Caco-2 (cell line): Measurements from ENCODE around the gene SPOCK3. TPM values are rescaled to one million over a fixed set of nuclear protein-coding genes. Genes with fewer than 3 reads are reported as not detected.

Experiments used
- BruUV-seq: library from RNA; stranded (reverse); fragments of 400-500 nt; replicated peaks from 2 replicates; lab custom pipeline; 2021; lab: Mats Ljungman, UMichigan
- CTCF ChIA-PET: fragments of 300-600 bp; sonication (Branson Sonifier 250); formaldehyde crosslinking; loops from one replicate; lab custom pipeline; 2022; ENCODE audit warnings: antibody characterized with exemption; lab: Charles Lee
- POLR2A ChIA-PET: fragments of 300-600 bp; sonication (Branson Sonifier 250); formaldehyde crosslinking; loops from one replicate; lab custom pipeline; 2022; ENCODE audit warnings: antibody characterized with exemption; lab: Charles Lee
- DNase-seq, 2 experiments: peaks; one replicate each; pipeline versions ENCODE4 v3.0.0 to v3.0.0-alpha.2; 2020 to 2022
- H3K27me3 ChIP-seq: replicated peaks from 2 replicates; pipeline ENCODE4 v1.6.0; 2011; ENCODE audit warnings: low read length; ENCODE audit not compliant: control insufficient read depth, insufficient read depth
- H3K36me3 ChIP-seq: 2 replicates; pipeline ENCODE4 v1.5.1; 2011; ENCODE audit warnings: low read length; ENCODE audit not compliant: control insufficient read depth, insufficient read depth
- H3K4me1 ChIP-seq: fragments of 250-450 bp; sonication (Bioruptor Pico); 2 replicates; pipeline ENCODE4 v1.5.1; 2020; ENCODE audit warnings: mild to moderate bottlenecking
- H3K4me3 ChIP-seq: 2 replicates; pipeline ENCODE4 v1.5.1; 2011; ENCODE audit warnings: low read depth, mild to moderate bottlenecking, control low read depth, low read length
- H3K9me3 ChIP-seq: fragments of 250-450 bp; sonication (Bioruptor Pico); 2 replicates; pipeline ENCODE4 v1.5.1; 2020; ENCODE audit warnings: mild to moderate bottlenecking, moderate library complexity
- H3K27ac Mint-ChIP-seq: one replicate; pipeline ENCODE4 v1.8.0; 2022; ENCODE audit warnings: mixed read lengths; ENCODE audit not compliant: unreplicated experiment
- H3K27me3 Mint-ChIP-seq: one replicate; pipeline ENCODE4 v1.8.0; 2022; ENCODE audit warnings: mixed read lengths; ENCODE audit not compliant: insufficient read depth, unreplicated experiment
- H3K36me3 Mint-ChIP-seq: one replicate; pipeline ENCODE4 v1.8.0; 2022; ENCODE audit warnings: mild to moderate bottlenecking, mixed read lengths; ENCODE audit not compliant: insufficient read depth, unreplicated experiment
- H3K4me1 Mint-ChIP-seq: one replicate; pipeline ENCODE4 v1.8.0; 2022; ENCODE audit warnings: low read depth, mixed read lengths; ENCODE audit not compliant: unreplicated experiment
- H3K4me3 Mint-ChIP-seq: one replicate; pipeline ENCODE4 v1.8.0; 2022; ENCODE audit warnings: mild to moderate bottlenecking, moderate library complexity, mixed read lengths; ENCODE audit not compliant: unreplicated experiment
- H3K9me3 Mint-ChIP-seq: one replicate; pipeline ENCODE4 v1.8.0; 2022; ENCODE audit warnings: mixed read lengths; ENCODE audit not compliant: unreplicated experiment
- intact Hi-C: fragments of 100-400 bp; cut with micrococcal nuclease; formaldehyde crosslinking; loops from one replicate; pipeline ENCODE4 v1.10.0; 2022; ENCODE audit not compliant: unreplicated experiment
- total RNA-seq: library from RNA; stranded (reverse); gene quantifications from 2 replicates; pipeline ENCODE4 v1.2.3, GENCODE V29; 2022
- TF ChIP-seq, protein P1 (sequence below), 2 experiments: fragments of 200-600 bp in 1 of 2; IDR thresholded peaks; 1 replicate in 1 of 2; 2 replicates in 1 of 2; pipeline versions ENCODE4 v1.5.1 to v1.8.0; 2011 to 2022; ENCODE audit warnings: antibody characterized with exemption in 1 of 2, control low read depth in 1 of 2, inconsistent platforms in 1 of 2, low read depth in 1 of 2, low read length in 1 of 2, mild to moderate bottlenecking in 1 of 2, moderate library complexity in 1 of 2; ENCODE audit not compliant: insufficient read depth in 1 of 2, severe bottlenecking in 1 of 2, unreplicated experiment in 1 of 2

The SPOCK3 gene
- total RNA-seq, 1 experiment from 2014 or later = 1.3 TPM

DNA sequence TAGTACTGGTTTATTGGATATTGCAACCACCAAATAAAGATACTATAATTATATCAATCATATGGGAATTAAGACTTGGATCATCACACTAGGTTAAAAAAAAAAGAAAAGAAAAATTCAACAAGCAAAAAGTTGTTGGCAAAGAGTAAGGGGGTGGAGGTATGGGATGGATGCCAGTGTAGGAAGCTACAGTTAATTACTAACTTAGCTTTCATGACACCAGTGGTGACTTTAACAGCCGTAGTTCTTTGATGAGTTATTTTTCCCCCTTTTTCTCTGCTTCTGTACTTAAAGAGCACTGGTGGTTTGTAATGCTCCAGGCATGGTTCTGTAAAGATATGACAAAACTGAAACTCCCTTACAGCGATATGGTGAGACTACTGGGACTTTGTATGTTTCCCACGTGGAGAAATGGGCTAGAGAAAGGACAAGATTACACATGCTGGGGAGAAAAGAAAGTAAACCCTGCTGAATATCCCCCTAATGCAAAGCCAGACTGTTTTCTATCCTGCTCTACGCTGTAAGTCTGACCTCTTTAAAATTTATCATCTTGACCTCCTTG is 210.8 kb downstream of the SPOCK3 start:
- Mint-ChIP-seq H3K4me3 (no peak overlapping the region), H3K27me3 (peaks cover 2% of the 10 kb centered on the region), H3K4me1 (no peaks in the 10 kb centered on the region), H3K36me3 (no peaks in the 10 kb centered on the region), H3K9me3 (no peaks in the 10 kb centered on the region), H3K27ac (no peak overlapping the region)
- intact Hi-C loops = no loop called here
- Histone ChIP-seq H3K4me1 (peaks cover 26% of the 10 kb centered on the region), H3K36me3 (no peaks in the 10 kb centered on the region), H3K4me3 (no peak overlapping the region), H3K9me3 (no peaks in the 10 kb centered on the region), H3K27me3 (no peaks in the 10 kb centered on the region)
- POLR2A ChIA-PET = no interaction called here
- no TSS peak for BruUV-seq
- CTCF ChIA-PET = no interaction called here
- TF ChIP-seq, protein P1, sequence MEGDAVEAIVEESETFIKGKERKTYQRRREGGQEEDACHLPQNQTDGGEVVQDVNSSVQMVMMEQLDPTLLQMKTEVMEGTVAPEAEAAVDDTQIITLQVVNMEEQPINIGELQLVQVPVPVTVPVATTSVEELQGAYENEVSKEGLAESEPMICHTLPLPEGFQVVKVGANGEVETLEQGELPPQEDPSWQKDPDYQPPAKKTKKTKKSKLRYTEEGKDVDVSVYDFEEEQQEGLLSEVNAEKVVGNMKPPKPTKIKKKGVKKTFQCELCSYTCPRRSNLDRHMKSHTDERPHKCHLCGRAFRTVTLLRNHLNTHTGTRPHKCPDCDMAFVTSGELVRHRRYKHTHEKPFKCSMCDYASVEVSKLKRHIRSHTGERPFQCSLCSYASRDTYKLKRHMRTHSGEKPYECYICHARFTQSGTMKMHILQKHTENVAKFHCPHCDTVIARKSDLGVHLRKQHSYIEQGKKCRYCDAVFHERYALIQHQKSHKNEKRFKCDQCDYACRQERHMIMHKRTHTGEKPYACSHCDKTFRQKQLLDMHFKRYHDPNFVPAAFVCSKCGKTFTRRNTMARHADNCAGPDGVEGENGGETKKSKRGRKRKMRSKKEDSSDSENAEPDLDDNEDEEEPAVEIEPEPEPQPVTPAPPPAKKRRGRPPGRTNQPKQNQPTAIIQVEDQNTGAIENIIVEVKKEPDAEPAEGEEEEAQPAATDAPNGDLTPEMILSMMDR (IDR thresholded peaks at IDR 0.05; ENCODE audit: insufficient read depth in 1 of 2, low read depth in 1 of 2, low read length in 1 of 2, severe bottlenecking in 1 of 2, unreplicated experiment in 1 of 2) = no peak
- no peak for DNase-seq

DNA sequence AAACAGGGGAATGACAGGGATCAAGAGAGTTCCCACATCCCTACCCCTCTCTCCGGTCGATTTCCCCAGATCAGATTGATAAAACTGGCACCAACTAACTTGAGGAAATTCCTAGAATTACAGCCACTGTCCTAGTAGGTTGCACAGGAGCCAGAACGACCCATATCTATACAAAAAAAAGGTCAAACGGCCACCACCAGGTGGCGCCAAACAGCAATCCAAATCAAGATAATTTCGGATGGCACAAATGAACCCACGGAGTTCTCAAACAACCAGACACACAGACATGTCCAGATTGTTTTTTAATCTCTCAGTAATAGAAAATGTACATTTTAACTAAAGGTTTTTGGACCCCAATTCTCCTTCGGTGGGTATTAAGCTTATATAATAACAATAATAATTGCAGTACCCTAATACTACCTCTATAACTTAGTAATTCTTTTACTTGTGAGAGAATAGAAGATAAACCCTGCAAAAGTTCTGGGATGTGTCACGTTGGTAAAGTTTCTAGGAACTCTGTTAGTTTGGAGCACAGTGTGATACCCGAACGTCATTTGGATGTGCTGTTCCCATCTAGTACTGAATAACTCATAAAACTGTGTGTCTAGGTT is 212.6 kb downstream of the SPOCK3 start:
- BruUV-seq = no TSS peak

DNA sequence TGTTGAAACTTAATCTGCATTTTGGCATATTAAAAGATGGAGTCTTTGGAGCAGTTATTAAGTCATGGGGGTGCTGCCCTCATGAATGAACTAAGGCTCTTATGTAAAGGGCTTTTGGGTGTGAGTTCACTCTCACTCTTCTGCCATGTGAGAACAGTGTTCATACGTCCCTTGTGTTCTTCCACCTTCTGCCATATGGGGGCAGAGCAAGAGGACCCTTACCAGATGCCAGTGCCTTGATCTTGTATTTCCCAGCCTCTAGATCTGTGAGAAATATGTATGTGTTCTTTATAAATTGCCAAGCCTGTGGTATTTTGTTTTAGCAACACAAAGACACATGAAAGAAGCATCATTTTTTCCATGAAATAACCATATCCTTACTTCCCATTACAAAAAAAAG is 213.9 kb downstream of the SPOCK3 start:
- no peaks in the 10 kb centered on the region for H3K4me1 Mint-ChIP-seq

More for the DNA sequence above, 212.6 kb downstream of the SPOCK3 start:
- Mint-ChIP-seq H3K4me3 (no peak overlapping the region), H3K4me1 (no peaks in the 10 kb centered on the region), H3K36me3 (no peaks in the 10 kb centered on the region), H3K27ac (no peak overlapping the region), H3K27me3 (peaks cover 2% of the 10 kb centered on the region), H3K9me3 (no peaks in the 10 kb centered on the region)
- H3K4me1 ChIP-seq = peaks cover 26% of the 10 kb centered on the region
- POLR2A ChIA-PET = no interaction called here
- peak; percentile 54 to 66 for DNase-seq
- intact Hi-C loops = loop anchor here (1.0 kb wide), 3 partner anchors 213 to 1056 kb away; partner anchors contain the start of gene SPOCK3
- no peak overlapping the region for H3K4me3 ChIP-seq
- TF ChIP-seq, protein P1 (IDR thresholded peaks at IDR 0.05; ENCODE audit: insufficient read depth in 1 of 2, low read depth in 1 of 2, low read length in 1 of 2, severe bottlenecking in 1 of 2, unreplicated experiment in 1 of 2) = peak; percentile 73 to 79
- no peaks in the 10 kb centered on the region for H3K27me3 ChIP-seq
- CTCF ChIA-PET = no interaction called here
- no peaks in the 10 kb centered on the region for H3K9me3 ChIP-seq
- no peaks in the 10 kb centered on the region for H3K36me3 ChIP-seq

More for the DNA sequence above, 213.9 kb downstream of the SPOCK3 start:
- Histone ChIP-seq H3K4me3 (no peak overlapping the region), H3K27me3 (no peaks in the 10 kb centered on the region), H3K4me1 (peaks cover 17% of the 10 kb centered on the region), H3K36me3 (no peaks in the 10 kb centered on the region), H3K9me3 (no peaks in the 10 kb centered on the region)
- no peak overlapping the region for H3K27ac Mint-ChIP-seq
- TF ChIP-seq, protein P1 (IDR thresholded peaks at IDR 0.05; ENCODE audit: insufficient read depth in 1 of 2, low read depth in 1 of 2, low read length in 1 of 2, severe bottlenecking in 1 of 2, unreplicated experiment in 1 of 2) = peak in 1 of 2 experiments; percentile 21
- peaks cover 2% of the 10 kb centered on the region for H3K27me3 Mint-ChIP-seq
- no peaks in the 10 kb centered on the region for H3K36me3 Mint-ChIP-seq
- no peaks in the 10 kb centered on the region for H3K9me3 Mint-ChIP-seq
- no TSS peak for BruUV-seq
- peak in 1 of 2 experiments; percentile 19 for DNase-seq
- intact Hi-C loops = loop anchor here (1.0 kb wide), 1 partner anchor 602 kb away; no protein-coding TSS in a partner anchor
- ChIA-PET POLR2A (no interaction called here), CTCF (no interaction called here)
- no peak overlapping the region for H3K4me3 Mint-ChIP-seq
